ENCODE data around the gene CIITA.
"Not testable (repeated sequence)": the region's sequence is repeated elsewhere in the genome, so short reads cannot be mapped to it uniquely, and the experiment has no call there.

CIITA gene

DNA sequence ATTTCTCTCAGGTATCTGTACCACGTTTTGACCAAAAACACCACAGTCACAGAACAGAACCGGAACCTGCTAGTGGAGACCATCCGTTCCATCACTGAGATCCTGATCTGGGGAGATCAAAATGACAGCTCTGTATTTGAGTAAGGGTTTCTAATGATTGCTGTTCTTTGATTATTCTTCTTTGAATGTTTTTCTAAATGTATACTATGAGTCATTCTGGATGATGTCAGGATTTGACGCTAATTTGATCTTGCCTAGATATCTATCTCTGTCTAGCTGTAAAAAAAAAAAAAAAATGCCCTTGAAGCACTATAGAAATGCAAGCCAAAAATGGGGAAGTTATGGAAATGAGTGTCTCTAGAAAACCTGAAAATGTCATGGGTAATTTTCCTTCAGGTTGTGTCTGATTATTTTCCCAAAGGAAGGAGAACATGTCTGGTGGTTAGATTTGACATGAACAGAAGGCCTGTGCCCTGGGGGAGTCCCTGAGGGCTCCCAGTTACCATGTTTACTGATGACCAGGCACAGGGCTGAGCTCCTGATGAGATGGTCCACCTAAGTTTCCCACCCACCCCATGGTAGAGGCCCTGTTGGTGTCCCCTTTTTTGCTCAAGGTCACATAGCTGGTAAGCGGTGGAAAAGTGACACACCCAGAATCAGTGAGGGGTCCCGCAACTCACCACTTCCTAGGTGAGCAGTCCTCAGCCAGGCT, 80.9 kb downstream of the CIITA start:
- peak overlapping the region; percentile 18 for H3K4me2 ChIP-seq (ENCODE audit: low read length)
- peaks cover 2% of the 10 kb centered on the region for H3K36me3 ChIP-seq (ENCODE audit: insufficient read depth, low read length)
- H3K4me1 ChIP-seq (ENCODE audit: control insufficient read depth, insufficient read depth, low read length), result peaks cover 42% of the 10 kb centered on the region
- H3K9ac ChIP-seq (ENCODE audit: low read depth, low read length), result no peak overlapping the region
- H3K9me3 ChIP-seq (replicated peaks; ENCODE audit: low read length), result no peaks in the 10 kb centered on the region
- H3K4me3 ChIP-seq (ENCODE audit: low read length), result no peak overlapping the region
- H3K27me3 ChIP-seq (ENCODE audit: control insufficient read depth, insufficient read depth, low read length), result no peaks in the 10 kb centered on the region

DNA sequence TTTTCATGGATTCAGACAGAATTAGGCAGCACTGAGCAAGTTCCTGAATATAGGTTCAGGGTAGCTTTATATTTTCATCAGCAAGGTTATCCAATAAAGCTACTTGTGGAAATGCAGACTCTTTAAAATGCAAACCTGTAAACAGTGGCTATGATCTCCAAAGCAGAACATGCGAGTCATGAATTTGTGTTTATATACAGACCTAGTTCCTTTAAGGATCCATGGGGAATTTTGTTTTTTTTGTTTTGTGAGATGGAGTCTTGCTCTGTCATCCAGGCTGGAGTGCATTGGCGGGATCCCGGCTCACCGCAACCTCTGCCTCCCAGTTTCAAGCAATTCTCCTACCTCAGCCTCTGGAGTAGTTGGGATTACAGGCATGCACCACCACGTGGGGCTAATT, 82.2 kb downstream of the CIITA start:
- Histone ChIP-seq H3K9me3 (replicated peaks; ENCODE audit: low read length) (no peaks in the 10 kb centered on the region), H3K4me3 (ENCODE audit: low read length) (no peak overlapping the region), H3K4me1 (ENCODE audit: control insufficient read depth, insufficient read depth, low read length) (peaks cover 42% of the 10 kb centered on the region), H3K36me3 (ENCODE audit: insufficient read depth, low read length) (peaks cover 10% of the 10 kb centered on the region), H3K9ac (ENCODE audit: low read depth, low read length) (no peak overlapping the region), H3K27me3 (ENCODE audit: control insufficient read depth, insufficient read depth, low read length) (no peaks in the 10 kb centered on the region), H3K4me2 (ENCODE audit: low read length) (no peak overlapping the region)

DNA sequence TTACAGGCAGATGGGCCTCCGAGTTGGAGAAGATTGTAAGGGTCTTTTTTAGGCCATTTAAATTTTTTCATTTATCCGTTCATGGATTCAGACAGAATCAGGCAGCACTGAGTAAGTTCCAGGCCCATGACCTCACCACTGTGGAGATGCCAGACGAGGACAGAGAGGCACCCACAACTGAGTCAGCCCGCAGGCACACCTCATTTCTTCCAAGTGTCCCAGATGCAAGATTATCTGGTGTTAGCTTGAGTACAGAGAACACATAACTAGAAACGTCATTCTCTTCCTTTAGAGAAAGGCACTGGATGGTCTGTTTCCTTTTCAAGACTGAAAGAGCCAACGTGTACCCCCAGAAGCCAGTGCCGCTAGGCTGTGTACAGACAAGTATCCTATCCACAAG, 84.2 kb downstream of the CIITA start:
- H3K9ac ChIP-seq (ENCODE audit: low read depth, low read length), result peak overlapping the region; percentile 57
- H3K4me1 ChIP-seq (ENCODE audit: control insufficient read depth, insufficient read depth, low read length), result peaks cover 44% of the 10 kb centered on the region
- H3K27me3 ChIP-seq (ENCODE audit: control insufficient read depth, insufficient read depth, low read length), result no peaks in the 10 kb centered on the region
- H3K9me3 ChIP-seq (replicated peaks; ENCODE audit: low read length), result no peaks in the 10 kb centered on the region
- peak overlapping the region; percentile 11 for H3K4me3 ChIP-seq (ENCODE audit: low read length)
- peak overlapping the region; percentile 59 for H3K4me2 ChIP-seq (ENCODE audit: low read length)
- peaks cover 12% of the 10 kb centered on the region for H3K36me3 ChIP-seq (ENCODE audit: insufficient read depth, low read length)

DNA sequence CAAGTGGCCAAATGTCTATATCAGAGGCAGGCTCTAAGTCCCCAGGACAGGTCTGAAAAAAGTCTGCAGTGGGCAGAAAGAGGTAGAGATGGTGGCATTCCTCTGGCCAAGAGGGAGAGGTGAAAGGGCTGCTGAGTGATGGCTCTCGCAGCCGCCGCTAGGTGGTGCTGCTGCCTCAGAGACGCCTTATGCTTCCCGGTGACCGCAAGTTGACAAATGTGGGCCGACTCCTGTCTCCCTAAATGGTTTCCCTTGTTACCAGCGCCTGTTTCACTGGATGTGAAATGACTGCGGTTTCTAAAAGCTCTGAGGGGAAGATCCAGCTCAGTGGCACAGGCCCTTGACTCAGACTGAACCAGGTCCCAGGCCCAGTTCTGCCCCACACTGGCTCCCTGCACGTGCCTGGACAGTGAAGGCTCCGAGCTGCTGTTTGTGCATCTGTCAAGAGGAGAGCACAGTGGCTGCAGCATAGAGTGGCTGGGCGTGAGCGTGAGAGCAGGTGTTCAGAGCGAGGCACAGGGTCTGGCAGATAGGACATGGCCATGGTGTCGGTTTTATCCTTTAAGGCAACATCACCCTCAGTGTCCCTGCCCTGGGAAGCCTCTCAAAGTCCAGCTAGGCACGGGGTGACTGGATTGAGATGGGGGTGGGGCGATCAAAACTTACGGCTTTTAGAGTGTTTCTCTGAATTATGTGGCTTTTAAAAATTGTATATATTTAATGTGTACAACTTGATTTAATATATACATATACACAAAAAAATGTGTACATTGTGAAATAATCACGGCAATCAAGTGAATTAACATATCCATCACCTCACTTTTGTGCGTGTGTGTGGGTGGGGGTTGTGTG, 87.3 kb downstream of the CIITA start:
- Histone ChIP-seq H3K9me3 (replicated peaks; ENCODE audit: low read length) (no peaks in the 10 kb centered on the region), H3K27me3 (ENCODE audit: control insufficient read depth, insufficient read depth, low read length) (no peaks in the 10 kb centered on the region), H3K4me1 (ENCODE audit: control insufficient read depth, insufficient read depth, low read length) (peaks cover 24% of the 10 kb centered on the region), H3K4me2 (ENCODE audit: low read length) (peak overlapping the region; percentile 44), H3K36me3 (ENCODE audit: insufficient read depth, low read length) (peaks cover 15% of the 10 kb centered on the region), H3K4me3 (ENCODE audit: low read length) (no peak overlapping the region), H3K9ac (ENCODE audit: low read depth, low read length) (no peak overlapping the region)

DNA sequence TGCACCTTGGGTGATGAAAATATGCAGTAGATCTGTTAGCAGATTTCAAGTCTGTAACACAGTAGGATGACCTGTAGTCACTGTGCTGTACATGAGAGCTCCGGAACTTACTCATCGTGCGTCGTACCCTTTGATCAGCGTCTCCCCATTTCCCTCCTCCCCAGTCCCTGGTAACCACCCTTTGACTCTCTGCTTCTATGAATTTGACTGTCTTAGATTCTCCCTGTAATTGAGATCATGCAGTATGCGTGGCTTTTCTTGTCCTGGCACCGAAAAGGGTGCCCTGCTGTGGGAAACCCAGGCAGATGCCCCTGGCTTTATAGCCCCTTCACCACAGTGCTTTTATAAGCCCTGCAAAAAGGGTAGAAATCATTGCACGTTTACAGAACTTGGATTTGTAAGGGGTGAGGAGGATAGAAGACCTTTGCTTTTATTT, 87.9 kb downstream of the CIITA start:
- Histone ChIP-seq H3K36me3 (ENCODE audit: insufficient read depth, low read length) (peaks cover 15% of the 10 kb centered on the region), H3K4me1 (ENCODE audit: control insufficient read depth, insufficient read depth, low read length) (peaks cover 24% of the 10 kb centered on the region), H3K4me3 (ENCODE audit: low read length) (no peak overlapping the region), H3K9me3 (replicated peaks; ENCODE audit: low read length) (no peaks in the 10 kb centered on the region), H3K27me3 (ENCODE audit: control insufficient read depth, insufficient read depth, low read length) (no peaks in the 10 kb centered on the region), H3K4me2 (ENCODE audit: low read length) (no peak overlapping the region), H3K9ac (ENCODE audit: low read depth, low read length) (no peak overlapping the region)

DNA sequence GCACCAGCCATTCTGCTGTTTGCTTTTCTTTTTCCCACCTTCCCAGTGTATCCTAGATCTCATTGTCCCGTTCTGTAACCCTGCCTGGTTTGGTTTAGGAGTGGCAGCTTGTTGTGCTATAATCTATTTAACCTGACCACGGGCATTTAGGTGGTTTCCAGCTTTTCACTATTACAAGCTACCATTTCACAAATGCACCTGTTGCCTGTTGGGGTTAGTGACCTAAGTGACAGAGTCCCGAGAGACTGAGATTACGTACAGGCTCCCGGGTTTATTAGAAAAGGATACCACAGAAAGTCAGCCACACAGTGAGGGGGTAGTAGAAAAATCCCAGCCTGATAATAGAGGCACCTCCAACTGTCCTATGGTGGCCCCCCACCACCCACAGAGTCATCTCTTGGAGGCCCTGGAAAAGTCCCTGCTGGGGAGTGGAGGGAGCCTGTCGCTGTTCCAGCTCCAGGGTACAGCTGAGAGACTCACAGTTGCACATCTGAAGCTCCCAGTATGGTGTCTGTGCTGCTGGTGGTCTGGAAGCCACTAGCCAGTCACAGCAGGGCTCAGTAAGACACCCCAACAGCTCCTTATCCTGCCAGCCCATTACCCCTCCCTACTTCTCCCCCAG, 88.5 kb downstream of the CIITA start:
- Histone ChIP-seq H3K4me3 (ENCODE audit: low read length) (no peak overlapping the region), H3K36me3 (ENCODE audit: insufficient read depth, low read length) (peaks cover 15% of the 10 kb centered on the region), H3K9ac (ENCODE audit: low read depth, low read length) (no peak overlapping the region), H3K4me1 (ENCODE audit: control insufficient read depth, insufficient read depth, low read length) (peaks cover 19% of the 10 kb centered on the region), H3K9me3 (replicated peaks; ENCODE audit: low read length) (no peaks in the 10 kb centered on the region), H3K27me3 (ENCODE audit: control insufficient read depth, insufficient read depth, low read length) (no peaks in the 10 kb centered on the region), H3K4me2 (ENCODE audit: low read length) (no peak overlapping the region)

DNA sequence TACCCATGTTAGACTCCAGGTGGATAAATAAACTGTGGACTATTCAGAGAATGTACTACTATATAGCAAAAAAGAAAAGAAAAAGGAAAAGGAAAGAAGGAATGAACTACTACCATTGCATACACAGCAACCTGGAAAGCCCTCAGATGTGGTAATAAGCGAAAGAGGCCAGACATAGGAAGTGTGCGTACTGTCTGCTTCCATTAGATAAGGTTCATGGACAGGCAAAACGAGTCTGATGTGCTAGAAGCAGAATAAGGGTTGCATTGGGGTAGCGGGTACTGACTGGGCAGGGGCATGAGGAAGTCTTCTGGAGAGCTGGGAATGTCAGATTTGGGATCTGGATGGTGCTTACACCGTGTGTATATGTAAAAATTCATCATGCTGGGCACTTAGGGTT, 89.1 kb downstream of the CIITA start:
- H3K36me3 ChIP-seq (ENCODE audit: insufficient read depth, low read length), result peaks cover 21% of the 10 kb centered on the region
- no peaks in the 10 kb centered on the region for H3K9me3 ChIP-seq (replicated peaks; ENCODE audit: low read length)
- H3K4me2 ChIP-seq (ENCODE audit: low read length), result no peak overlapping the region
- no peak overlapping the region for H3K9ac ChIP-seq (ENCODE audit: low read depth, low read length)
- H3K27me3 ChIP-seq (ENCODE audit: control insufficient read depth, insufficient read depth, low read length), result no peaks in the 10 kb centered on the region
- H3K4me3 ChIP-seq (ENCODE audit: low read length), result no peak overlapping the region
- peaks cover 13% of the 10 kb centered on the region for H3K4me1 ChIP-seq (ENCODE audit: control insufficient read depth, insufficient read depth, low read length)

DNA sequence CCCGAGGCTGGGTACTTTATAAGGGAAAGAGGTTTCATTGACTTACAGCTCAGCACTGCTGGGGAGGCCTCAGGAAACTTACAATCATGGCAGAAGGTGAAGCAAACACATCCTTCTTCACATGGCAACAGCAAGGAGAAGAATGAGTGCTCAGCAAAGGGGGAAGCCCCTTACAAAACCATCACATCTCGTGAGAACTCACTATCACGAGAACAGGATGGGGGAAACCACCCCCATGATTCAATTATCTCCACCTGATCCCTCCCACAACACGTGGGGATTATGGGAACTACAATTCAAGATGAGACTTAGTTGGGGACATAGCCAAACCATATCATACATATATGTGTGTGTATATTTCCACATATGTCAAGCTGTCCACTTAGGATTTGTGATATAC, 89.6 kb downstream of the CIITA start:
- H3K4me1 ChIP-seq (ENCODE audit: control insufficient read depth, insufficient read depth, low read length); H3K9ac ChIP-seq (ENCODE audit: low read depth, low read length); H3K27me3 ChIP-seq (ENCODE audit: control insufficient read depth, insufficient read depth, low read length); H3K4me3 ChIP-seq (ENCODE audit: low read length); H3K4me2 ChIP-seq (ENCODE audit: low read length); H3K9me3 ChIP-seq (replicated peaks; ENCODE audit: low read length): not testable (repeated sequence)
- peaks cover 23% of the 10 kb centered on the region for H3K36me3 ChIP-seq (ENCODE audit: insufficient read depth, low read length)

DNA sequence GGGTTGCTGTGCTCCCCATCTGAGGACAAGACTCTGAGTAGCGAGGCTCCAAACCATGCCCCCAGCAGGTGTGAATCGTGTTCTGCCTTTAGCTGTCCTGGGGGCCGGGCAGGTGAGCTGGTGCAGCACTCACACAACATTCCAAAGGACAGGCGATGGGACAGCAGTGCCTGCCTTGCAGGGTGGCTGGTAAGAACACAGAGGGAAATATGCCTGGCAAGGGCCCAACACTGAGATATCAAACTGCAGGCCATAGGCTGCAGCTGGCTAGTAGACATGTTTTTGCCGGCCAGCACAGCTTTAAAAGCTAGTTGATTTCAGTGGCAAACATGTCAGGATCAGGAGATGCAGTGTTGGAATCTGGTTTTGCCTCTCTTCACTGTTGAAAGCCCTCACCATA, 91.0 kb downstream of the CIITA start:
- Histone ChIP-seq H3K4me3 (ENCODE audit: low read length) (no peak overlapping the region), H3K4me2 (ENCODE audit: low read length) (no peak overlapping the region), H3K9me3 (replicated peaks; ENCODE audit: low read length) (no peaks in the 10 kb centered on the region), H3K27me3 (ENCODE audit: control insufficient read depth, insufficient read depth, low read length) (no peaks in the 10 kb centered on the region), H3K9ac (ENCODE audit: low read depth, low read length) (no peak overlapping the region), H3K36me3 (ENCODE audit: insufficient read depth, low read length) (peaks cover 23% of the 10 kb centered on the region), H3K4me1 (ENCODE audit: control insufficient read depth, insufficient read depth, low read length) (peaks cover 7% of the 10 kb centered on the region)

DNA sequence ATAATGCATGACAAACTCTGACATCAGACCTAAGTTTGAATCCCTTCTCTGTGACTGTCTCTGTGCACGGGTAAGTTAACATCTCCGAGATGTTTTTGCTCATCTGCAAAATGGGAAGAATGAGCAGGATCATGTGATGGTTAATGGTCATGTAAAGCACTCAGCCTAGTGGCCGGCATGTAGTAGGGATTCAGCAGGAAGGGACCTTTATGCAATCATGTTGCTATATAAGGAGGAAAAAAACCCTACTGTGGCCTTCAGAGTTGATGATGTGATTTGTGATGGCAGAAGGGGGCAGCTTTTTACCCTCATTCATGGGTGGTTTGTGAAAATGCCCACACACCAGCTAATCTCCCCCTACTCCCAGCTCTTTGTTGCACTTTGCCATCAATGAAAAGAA, 91.5 kb downstream of the CIITA start:
- Histone ChIP-seq H3K9me3 (replicated peaks; ENCODE audit: low read length) (no peaks in the 10 kb centered on the region), H3K27me3 (ENCODE audit: control insufficient read depth, insufficient read depth, low read length) (no peaks in the 10 kb centered on the region), H3K4me2 (ENCODE audit: low read length) (no peak overlapping the region), H3K4me1 (ENCODE audit: control insufficient read depth, insufficient read depth, low read length) (peaks cover 7% of the 10 kb centered on the region), H3K36me3 (ENCODE audit: insufficient read depth, low read length) (peaks cover 23% of the 10 kb centered on the region), H3K4me3 (ENCODE audit: low read length) (no peak overlapping the region), H3K9ac (ENCODE audit: low read depth, low read length) (no peak overlapping the region)

DNA sequence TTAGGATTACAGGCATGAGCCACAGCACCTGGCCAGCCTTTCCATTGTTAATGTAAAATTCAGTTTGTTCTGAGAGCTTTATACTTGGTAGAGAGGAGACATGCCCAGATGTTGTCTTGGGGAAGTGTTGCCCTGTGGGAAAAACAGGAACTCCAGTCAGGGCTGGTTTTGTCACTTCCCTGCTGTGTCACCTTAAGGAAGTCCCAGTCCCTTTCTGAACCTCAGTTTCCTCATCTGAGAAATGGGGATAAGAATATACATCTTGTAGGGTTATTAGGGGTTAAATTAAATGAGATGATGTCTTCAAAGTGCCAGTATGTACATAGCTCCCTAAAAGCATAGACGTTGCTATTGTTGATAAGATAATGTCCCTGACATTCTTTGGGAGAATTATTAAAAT, 92.6 kb downstream of the CIITA start:
- Histone ChIP-seq H3K4me1 (ENCODE audit: control insufficient read depth, insufficient read depth, low read length) (peaks cover 2% of the 10 kb centered on the region), H3K27me3 (ENCODE audit: control insufficient read depth, insufficient read depth, low read length) (no peaks in the 10 kb centered on the region), H3K9me3 (replicated peaks; ENCODE audit: low read length) (no peaks in the 10 kb centered on the region), H3K36me3 (ENCODE audit: insufficient read depth, low read length) (peaks cover 25% of the 10 kb centered on the region), H3K9ac (ENCODE audit: low read depth, low read length) (no peak overlapping the region), H3K4me3 (ENCODE audit: low read length) (no peak overlapping the region), H3K4me2 (ENCODE audit: low read length) (no peak overlapping the region)
